ENCODE measurements around the gene UBAC2.

Gene UBAC2

DNA sequence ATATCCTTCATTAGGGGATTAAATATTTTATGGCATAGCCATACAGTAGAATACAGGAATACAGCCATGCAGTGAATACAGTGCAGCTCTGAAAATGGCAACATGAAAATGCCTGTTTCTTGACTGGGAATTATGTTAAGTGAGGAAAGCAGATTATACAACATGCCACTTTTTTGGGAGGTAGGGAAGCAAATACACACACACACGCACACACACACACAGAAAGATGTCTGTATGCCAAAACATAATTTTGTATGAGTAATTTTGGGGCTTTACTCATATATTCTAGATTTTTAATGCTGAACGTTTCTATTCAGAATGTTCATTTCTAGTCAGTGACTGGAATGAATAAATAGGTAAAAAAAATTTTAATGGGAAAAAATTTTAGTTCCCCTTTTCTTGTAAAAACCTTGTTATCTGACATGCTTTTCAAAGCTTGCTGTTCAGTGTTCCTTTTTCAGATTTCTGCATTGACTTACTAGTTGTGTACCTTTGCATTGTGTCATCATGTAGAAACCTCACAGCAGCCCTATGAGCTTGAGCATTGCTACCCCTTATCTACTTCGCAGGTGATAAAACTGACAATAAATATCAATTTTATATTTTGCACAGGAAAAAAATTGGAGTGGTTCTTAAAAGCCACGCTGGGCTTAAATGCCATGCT is 98.7 kb downstream of the UBAC2 start:
- no peak for DNase-seq

GRCh38 chr13:99299920-99300341 is 99.3 kb downstream of the UBAC2 start:
- DNase-seq: no peak

DNA sequence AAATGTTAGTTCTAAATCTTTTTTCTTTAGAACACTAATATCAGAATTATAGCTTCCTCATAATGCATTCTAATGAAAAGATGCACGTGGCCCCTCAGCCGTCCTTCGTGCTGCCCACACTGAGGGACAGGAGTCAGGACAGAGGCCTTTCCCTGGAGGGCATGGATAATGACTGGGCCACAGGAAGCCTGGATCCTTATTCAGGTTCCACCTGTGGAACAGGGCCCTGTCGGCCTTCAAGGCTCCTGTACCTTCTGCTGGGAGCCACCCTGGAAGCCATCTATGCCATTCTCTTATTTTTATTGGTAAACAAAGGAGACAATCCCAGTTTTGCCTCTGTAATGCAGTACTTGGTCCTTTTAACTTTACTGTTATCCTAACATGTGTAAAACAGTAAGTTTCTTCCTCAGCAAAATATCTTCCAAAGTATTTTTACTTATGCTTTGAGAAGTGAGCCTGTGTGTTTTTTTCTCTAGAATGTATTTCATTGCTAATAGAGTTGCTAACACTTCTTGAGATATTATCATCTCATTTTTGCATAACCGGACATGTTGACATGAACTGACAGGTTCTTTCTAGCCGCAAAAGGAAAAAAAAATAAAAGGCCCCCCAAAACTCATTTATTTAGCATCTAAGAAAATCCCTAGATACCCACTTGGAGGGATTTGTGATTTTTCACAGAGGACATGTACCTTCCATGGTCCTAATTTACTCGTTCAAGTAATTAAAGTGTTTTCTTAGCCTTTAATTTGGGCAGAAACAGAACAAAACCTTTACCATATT is 100.6 kb downstream of the UBAC2 start:
- no peak for DNase-seq

DNA sequence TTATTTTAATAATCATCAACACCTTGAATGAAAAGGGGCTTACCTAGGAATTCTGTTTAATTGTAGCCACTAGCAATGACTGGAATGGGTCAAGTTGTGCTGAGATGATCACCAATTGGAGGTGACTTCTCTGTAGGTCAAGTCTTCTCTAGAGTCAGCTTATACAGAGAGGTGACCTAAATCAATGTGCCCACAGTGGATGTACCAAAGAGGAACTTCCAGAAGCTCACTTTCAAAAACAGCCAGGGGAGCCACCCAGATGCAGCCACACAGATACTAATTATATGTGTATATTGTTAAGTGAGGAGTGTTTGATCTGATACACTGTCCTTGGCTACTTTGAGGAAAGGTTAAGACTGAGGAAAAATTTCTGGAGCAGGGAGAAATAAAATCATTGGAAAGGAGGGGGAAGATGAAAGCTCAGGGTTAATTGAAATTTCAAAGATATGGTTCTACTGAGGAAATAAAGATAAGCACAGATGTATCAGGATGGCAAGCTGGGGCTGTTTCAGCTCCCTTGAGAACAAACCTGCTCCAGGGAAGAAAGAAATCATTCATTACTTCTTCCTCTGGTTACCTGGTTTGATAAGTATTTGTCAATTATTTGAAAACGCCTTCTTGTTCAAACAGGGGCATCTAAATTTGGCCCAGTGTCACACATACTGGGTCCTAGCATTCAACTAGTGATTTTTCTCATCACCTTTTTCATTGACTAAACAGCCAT is 101.4 kb downstream of the UBAC2 start:
- DNase-seq: no peak

DNA sequence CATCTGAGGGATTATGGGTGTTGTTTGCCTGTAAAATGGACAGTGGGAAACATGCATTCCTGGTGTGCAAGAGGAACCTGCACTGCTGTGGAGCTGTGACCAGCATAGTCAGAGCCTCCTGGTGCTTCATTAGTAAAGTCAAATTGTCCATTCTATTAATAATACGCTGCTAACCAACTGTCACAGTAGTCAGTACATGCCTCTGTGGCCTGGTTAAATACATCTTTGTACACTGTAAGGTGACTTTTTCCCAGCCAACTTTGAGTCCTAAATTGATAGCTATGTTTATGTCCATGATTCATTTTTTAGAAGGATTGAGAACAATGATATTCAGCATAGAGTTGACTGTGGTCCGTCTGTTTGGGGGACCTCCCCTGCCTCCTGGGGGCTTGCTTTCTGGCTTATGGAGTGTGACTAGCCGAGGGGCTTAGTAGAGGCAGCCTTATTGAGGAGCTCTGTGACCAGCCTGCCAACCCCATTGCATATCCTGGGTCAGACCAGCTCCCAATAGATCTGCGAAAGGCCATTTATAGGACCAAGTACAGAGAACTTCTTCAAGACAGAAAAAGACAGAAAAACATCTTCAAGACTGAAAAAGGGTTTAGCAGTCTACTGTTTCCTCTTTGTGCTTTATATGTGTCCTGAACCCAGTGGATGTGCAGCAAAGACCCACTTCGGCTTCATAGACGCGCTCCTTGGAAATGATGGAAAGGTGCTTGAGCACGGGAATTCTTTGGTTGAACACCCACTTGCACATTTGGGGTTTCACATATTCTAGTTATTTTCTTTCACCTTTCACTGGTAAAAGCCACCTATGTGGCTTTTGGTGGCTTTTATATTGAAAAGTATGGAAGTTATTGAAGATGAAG is 102.2 kb downstream of the UBAC2 start:
- DNase-seq: no peak

GRCh38 chr13:99303863-99304521 is 103.3 kb downstream of the UBAC2 start:
- DNase-seq: no peak

DNA sequence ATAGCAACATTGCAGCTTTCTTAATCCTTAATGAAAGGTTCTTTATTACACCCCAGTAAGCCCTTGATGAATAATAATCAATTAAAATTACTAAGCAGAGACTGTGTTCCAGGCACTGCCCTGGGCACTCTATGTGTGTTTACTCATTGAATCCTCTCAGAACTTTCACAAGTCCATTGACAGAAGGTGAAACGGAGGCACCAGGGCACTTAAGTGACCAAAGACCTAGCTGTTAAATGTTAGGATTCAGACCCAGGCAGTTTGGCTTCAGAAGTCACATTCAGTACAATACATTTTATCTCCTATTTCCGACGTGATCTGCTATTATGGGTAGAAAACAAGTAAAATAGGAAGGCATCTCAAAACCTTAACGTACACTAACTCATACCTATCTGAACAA is 103.9 kb downstream of the UBAC2 start:
- DNase-seq: no peak

- DNase-seq: no peak
Observed at GRCh38 chr13:99305158-99305557, 104.5 kb downstream of the UBAC2 start.

DNA sequence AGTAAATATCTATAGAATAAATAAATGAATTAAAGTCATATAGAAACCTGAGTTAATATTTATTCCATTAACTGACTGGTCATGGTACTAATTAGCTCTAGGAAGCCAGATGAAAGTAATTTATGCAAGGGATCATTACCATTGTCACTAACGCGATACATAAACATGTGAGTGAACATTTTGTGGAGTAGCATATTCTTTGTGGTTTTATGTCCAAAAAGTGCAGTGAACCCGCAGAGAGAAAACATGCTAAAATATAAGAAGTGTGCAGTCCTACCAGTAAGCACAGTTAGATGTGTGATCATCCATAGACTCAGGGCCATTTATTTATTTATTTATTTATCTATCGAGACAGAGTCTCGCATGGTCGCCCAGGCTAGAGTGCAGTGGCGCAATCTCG is 104.9 kb downstream of the UBAC2 start:
- no peak for DNase-seq

DNA sequence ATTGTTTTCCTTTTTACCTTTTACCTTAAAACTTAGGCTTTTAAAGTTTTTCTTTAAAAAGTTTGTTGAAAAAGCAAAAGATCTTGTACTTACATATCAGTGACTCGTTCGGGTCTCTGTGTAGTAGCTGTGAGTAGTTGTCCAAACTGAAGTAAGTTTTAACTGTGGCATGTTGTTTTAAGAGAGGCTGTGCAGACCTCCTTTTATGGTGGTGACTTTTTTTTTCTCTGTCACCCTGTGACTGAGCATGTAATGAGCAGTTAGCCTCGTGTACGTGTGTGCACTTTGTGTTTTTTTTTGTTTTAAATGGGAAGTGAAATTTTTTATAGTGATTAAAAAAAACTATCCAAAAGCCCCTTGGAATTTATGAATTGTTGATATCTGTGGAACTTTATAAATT is 106.6 kb downstream of the UBAC2 start, which contains the start of gene GPR183:
TSS of gene GPR183 (minus strand) at position 153 of the 400 bp plus-strand sequence. CDS start 11,254 bp downstream, outside the sequence.
- DNase-seq: no peak

GRCh38 chr13:99307648-99308339 is 107.1 kb downstream of the UBAC2 start:
- DNase-seq: peak; percentile 16 to 32

DNA sequence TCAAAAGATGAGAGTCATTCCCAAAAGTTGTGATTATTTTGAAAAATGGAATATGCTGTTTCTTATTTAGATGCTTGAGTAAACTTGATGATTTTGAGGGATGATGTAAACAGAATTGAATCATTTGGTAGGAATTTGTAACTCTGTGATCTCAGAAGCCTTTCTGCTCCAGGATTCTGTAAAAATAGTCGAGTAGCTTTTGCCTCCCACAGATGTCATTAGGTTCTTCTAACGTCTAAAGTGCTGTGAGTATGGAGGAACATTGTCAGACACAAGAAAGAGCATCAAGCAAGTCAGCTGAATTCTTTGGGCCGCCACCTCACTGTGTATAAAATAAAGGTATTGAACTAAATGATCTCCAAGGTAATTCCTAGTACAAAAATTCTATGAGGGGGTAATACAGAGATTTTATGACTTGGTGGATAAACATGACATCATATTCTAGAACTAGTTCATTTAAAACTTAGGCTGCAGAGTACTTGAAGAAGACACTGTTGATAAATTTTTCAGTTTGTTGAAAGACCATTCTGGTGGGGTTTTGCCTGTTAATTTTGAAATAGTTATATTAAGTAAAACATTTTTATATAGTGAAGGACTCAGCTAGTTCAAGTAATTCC is 107.9 kb downstream of the UBAC2 start:
- DNase-seq: no peak

DNA sequence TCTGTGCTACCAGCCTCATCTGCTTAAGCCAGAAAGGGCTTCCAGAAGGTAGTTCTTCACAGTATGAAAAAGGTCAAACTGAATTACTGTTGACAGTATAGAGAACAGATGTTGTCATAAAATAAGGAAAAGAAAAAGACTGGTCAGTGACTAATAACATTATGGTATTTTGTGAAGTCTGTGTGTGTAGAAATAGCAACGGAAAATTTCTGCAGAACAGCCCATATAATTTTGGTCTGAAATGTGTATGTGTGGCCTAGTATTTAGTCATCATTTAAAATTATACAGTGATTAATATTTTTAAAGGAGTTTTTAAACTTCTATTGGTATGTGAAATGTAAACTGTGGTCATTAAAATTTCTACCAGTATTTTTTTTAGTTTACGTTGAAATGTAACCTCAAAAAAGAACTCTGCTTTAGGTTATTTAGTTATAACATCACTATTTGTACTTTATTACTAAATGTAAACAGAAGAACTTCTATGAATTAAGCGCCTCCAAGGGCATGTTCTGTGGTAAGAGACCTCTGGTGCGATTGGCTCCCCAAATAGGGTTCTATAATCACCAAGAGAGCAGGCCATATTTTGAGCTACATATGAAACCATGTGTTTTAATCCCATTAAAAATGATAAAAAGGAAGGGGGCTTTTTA is 109.9 kb downstream of the UBAC2 start:
- DNase-seq: no peak

DNA sequence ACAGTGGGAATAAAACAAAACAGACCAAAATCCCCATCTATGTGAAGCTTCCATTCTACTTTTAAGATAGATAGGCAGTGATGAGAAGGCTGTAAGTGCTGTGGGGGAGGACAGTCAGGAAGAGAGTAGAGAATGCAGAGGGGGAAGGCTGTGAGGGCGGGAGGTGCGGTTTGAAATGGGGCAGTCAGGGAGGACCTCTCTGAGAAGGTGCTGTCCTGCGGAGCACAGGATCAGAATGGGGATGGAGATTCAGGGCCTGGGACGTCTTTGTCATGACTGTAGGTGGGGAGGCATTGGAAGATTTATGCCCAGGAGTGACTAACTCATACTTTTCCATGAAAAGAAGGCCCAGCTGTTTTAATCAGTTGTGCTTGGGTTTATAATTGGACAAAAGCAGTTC is 110.5 kb downstream of the UBAC2 start:
- no peak for DNase-seq

GRCh38 chr13:99311748-99312492 is 111.3 kb downstream of the UBAC2 start:
- DNase-seq: no peak

DNA sequence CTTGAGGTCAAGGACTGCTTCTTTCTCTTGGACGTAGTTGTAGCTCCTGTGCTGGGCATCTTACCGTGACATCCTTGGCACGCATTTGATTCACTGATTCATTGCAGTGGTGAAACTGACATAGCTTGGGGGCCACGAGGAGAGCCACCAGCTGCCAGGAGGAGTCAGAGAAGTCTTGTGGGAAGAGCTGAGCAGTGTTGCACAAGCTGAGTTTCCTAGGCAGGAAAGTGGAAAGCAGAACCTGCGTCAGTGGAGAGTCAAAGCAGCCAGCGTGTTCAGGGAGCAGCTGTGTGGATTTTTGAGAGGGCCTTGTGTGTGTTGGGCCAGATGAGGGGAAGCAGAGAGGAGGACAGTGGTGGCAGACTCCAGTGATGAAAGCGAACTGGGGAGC is 111.8 kb downstream of the UBAC2 start:
- peak; percentile 77 to 83 for DNase-seq

DNA sequence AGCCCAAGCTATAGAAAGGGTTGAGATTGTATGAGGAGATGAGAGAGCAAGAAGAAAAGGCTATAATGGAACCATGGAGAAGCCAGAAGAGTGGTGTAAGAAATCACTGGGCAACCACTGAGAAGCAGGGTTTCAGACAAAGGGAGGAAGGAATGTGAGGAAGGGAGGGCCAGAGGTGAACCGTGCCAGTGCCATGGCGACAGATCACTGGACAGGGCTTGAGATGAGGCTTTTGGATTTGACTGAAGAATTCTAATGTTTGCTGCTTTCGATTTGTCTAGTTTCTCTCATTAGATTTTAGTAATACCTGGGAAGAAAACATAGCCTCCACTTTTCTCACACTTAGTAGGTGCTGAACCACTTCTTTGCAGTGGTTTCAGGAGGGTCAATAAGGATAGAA is 112.8 kb downstream of the UBAC2 start:
- DNase-seq: no peak

DNA sequence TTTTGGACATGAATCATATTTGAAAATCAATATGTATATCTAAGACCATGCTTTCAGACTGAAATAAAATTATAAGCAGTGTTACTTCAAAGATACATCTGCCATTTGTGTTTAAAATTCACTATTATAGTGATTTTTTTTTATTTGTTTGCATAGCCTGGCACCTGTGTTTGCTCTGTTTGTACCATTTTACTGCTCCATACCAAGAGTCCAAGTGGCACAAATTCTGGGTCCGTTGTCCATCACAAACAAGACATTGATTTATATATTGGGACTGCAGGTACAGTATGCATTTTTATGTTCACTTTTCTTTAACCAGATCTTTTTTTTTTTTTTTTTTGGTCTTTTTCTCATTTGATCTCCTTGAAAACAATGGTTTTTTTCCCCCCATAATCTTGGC is 113.3 kb downstream of the UBAC2 start:
- no peak for DNase-seq

GRCh38 chr13:99314640-99315176 is 114.1 kb downstream of the UBAC2 start:
- no peak for DNase-seq

GRCh38 chr13:99315186-99315585 is 114.5 kb downstream of the UBAC2 start:
- no peak for DNase-seq

All from SHP77 (cell line).